Activated naive CD8-positive, alpha-beta T cell treated with anti-CD3 and anti-CD28 coated beads for 36 hours (primary cell): ENCODE data around the gene TMX1. TPM values are rescaled to one million over a fixed set of nuclear protein-coding genes. Genes with fewer than 3 reads are reported as not detected.

Source experiments
- DNase-seq: peaks from one replicate; pipeline ENCODE4 v3.0.0; 2021
- H3K27ac Mint-ChIP-seq: one replicate; pipeline ENCODE4 v1.8.0; 2022; ENCODE audit warnings: mild to moderate bottlenecking, moderate library complexity, mixed read lengths
- H3K27me3 Mint-ChIP-seq: one replicate; pipeline ENCODE4 v1.8.0; 2022; ENCODE audit warnings: mild to moderate bottlenecking, mixed read lengths
- H3K36me3 Mint-ChIP-seq: one replicate; pipeline ENCODE4 v1.8.0; 2021; ENCODE audit warnings: mild to moderate bottlenecking, mixed read lengths
- H3K4me1 Mint-ChIP-seq: one replicate; pipeline ENCODE4 v1.8.0; 2021; ENCODE audit warnings: mixed read lengths
- H3K4me3 Mint-ChIP-seq: one replicate; pipeline ENCODE4 v1.8.0; 2022; ENCODE audit warnings: mild to moderate bottlenecking, moderate library complexity, mixed read lengths
- H3K9me3 Mint-ChIP-seq: one replicate; pipeline ENCODE4 v1.8.0; 2022; ENCODE audit warnings: mixed read lengths
- total RNA-seq, 2 experiments: library from RNA; stranded (reverse); gene quantifications; one replicate each; pipeline ENCODE4 v1.2.3, GENCODE V29; 2021

TMX1 gene
- total RNA-seq, 2 experiments from 2014 or later = 62.3 to 65.4 TPM

- no peak for DNase-seq
- Mint-ChIP-seq H3K4me1 (peaks cover 24% of the 10 kb centered on the region), H3K36me3 (peaks cover 52% of the 10 kb centered on the region), H3K27ac (peak overlapping the region; percentile 71), H3K9me3 (peaks cover 12% of the 10 kb centered on the region), H3K4me3 (no peak overlapping the region), H3K27me3 (no peaks in the 10 kb centered on the region)
These were observed 21.1 kb downstream of the TMX1 start for GRCh38 chr14:51261151-51261550.

DNA sequence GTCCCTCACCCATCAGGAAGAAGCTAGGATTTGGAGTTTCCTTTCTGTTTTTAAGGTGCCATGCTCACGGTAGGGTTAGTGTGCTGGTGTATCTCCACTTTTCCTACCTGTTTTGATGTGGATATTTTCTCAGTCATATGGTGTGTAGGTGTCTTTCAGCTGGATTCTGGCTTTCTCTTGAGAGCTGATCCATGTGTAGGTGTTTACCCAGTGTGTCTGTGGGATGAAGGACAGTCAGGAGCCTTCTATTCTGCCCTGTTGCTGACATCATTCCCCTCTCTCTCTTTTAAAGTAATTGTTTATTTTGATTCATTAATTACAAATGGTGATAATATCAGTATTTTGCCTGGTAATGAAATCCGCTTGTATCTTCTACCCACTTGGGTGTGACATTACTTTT, 22.8 kb downstream of the TMX1 start:
- no peak for DNase-seq
- Mint-ChIP-seq H3K4me3 (no peak overlapping the region), H3K27me3 (no peaks in the 10 kb centered on the region), H3K27ac (no peak overlapping the region), H3K4me1 (peaks cover 24% of the 10 kb centered on the region), H3K36me3 (peaks cover 41% of the 10 kb centered on the region), H3K9me3 (peaks cover 12% of the 10 kb centered on the region)

DNA sequence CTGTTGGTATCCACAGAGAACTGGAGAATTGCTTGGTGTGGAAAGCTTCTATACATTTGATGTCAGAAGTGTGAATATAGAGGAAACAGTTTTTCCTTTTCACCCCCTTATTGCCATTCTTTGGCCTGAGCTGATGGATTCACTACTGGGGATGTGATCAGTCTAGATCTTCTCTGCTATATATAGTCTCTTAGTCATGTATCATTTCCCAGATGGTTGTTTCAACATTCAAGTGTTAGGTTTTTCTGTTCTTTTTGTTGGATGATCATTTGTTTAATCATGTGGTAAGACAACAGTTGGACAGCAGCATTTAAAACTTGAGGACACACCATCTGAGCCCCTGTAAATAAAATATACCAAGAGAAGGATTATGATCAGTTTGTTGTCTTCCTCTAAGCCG, 29.6 kb downstream of the TMX1 start:
- H3K27ac Mint-ChIP-seq = no peak overlapping the region
- H3K4me1 Mint-ChIP-seq = no peaks in the 10 kb centered on the region
- peaks cover 9% of the 10 kb centered on the region for H3K36me3 Mint-ChIP-seq
- no peak for DNase-seq
- no peaks in the 10 kb centered on the region for H3K27me3 Mint-ChIP-seq
- no peak overlapping the region for H3K4me3 Mint-ChIP-seq
- H3K9me3 Mint-ChIP-seq = no peaks in the 10 kb centered on the region

DNA sequence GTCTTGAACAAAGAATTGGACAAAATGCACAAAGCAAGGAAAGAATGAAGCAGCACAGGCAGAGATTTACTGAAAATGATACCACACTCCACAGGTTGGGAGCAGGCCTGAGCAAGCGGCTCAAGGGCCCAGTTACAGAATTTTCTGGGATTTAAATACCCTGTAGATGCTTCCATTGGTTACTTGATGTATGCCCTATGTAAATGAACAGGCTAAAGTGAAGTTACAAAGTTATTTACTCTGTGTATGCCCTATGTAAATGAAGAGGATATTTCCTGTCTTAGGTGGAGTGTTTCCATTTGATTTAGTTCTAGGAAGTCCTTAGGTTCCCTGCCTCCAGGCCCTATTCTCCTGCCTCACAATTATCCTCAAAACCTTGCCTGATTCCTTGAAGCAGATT, 36.6 kb downstream of the TMX1 start:
- Mint-ChIP-seq H3K9me3 (no peaks in the 10 kb centered on the region), H3K27me3 (no peaks in the 10 kb centered on the region), H3K4me3 (no peak overlapping the region), H3K4me1 (no peaks in the 10 kb centered on the region), H3K36me3 (no peaks in the 10 kb centered on the region), H3K27ac (no peak overlapping the region)
- no peak for DNase-seq

DNA sequence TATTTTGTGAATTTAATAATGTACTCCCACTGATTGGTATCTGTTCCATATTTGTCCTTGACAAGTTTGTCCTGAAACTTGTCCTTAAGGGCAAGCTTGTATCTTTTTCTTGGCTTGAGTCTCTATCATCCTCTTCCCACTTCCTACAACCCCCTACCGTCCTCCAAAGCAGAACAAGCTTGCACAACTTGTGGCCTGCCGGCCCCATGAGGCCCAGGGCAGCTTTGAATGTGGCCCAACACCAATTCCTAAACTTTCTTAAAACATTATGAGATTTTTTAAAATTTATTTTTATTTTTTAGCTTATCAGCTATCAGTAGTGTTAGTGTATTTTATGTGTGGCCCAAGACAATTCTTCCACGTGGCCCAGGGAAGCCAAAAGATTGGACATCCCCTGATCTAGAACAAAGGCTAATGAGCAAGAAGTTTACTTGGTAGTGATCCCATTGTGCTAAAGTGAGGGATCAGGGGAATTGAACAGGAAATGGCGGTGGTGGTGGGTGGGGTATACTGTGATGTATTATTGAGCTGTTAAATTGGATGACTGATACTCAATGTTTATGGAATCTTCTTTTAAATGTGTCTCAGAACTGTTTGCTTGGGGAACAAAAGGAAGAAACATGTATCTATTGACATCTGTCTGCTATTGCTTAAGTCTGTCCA, 37.8 kb downstream of the TMX1 start:
- Mint-ChIP-seq H3K9me3 (no peaks in the 10 kb centered on the region), H3K27me3 (no peaks in the 10 kb centered on the region), H3K36me3 (no peaks in the 10 kb centered on the region), H3K27ac (no peak overlapping the region), H3K4me3 (no peak overlapping the region), H3K4me1 (no peaks in the 10 kb centered on the region)
- no peak for DNase-seq

- DNase-seq = no peak
- Mint-ChIP-seq H3K9me3 (no peaks in the 10 kb centered on the region), H3K27ac (no peak overlapping the region), H3K27me3 (no peaks in the 10 kb centered on the region), H3K4me1 (peaks cover 2% of the 10 kb centered on the region), H3K4me3 (no peak overlapping the region), H3K36me3 (no peaks in the 10 kb centered on the region)
These were observed 42.5 kb downstream of the TMX1 start for GRCh38 chr14:51282517-51282916.

GRCh38 chr14:51283402-51284085, 43.5 kb downstream of the TMX1 start:
- no peak overlapping the region for H3K27ac Mint-ChIP-seq
- no peak overlapping the region for H3K4me3 Mint-ChIP-seq
- no peaks in the 10 kb centered on the region for H3K36me3 Mint-ChIP-seq
- H3K9me3 Mint-ChIP-seq = no peaks in the 10 kb centered on the region
- no peaks in the 10 kb centered on the region for H3K27me3 Mint-ChIP-seq
- no peak for DNase-seq
- peaks cover 2% of the 10 kb centered on the region for H3K4me1 Mint-ChIP-seq

DNA sequence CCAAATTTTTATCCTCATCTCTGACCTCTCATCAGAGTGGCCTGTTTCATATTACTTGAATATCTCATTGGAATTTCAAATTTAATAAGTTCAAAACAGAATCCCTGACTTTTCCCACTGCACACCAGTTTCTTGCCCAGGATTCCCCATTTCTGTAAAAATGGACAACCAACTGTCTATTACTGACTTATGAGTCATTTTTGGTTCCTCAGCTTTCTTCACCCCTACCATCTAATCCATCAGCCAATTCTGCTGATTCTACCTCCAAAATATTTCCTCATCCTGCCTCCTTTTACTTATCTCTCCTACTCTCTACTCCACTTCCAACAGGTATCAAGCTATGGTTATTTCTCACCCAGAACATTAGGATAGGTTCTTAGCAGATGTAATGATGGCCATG, 44.2 kb downstream of the TMX1 start:
- Mint-ChIP-seq H3K27ac (no peak overlapping the region), H3K4me1 (peaks cover 2% of the 10 kb centered on the region), H3K4me3 (no peak overlapping the region), H3K36me3 (no peaks in the 10 kb centered on the region), H3K27me3 (no peaks in the 10 kb centered on the region), H3K9me3 (no peaks in the 10 kb centered on the region)
- DNase-seq = no peak

DNA sequence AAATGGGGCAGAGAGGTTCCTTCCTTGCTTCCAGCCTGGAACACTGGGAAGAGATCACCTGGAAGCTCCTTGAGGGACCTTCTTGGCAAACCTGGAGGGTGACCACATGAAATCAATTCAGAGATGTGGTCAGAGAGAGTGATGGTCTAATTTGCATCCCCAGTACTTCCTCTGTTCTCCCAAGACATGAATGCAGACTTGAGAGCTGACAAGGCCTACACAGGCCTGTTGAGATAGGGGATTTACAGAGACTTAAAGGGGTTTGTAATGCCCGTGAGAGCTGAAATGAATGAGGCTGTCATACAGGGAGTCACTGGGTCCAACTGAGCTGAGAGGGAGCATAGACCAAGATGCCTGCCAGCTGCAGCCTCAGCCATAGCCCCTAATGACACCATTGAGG, 45.1 kb downstream of the TMX1 start:
- peaks cover 2% of the 10 kb centered on the region for H3K4me1 Mint-ChIP-seq
- no peaks in the 10 kb centered on the region for H3K27me3 Mint-ChIP-seq
- H3K27ac Mint-ChIP-seq = no peak overlapping the region
- no peak overlapping the region for H3K4me3 Mint-ChIP-seq
- no peaks in the 10 kb centered on the region for H3K36me3 Mint-ChIP-seq
- DNase-seq = no peak
- no peaks in the 10 kb centered on the region for H3K9me3 Mint-ChIP-seq

- peaks cover 2% of the 10 kb centered on the region for H3K36me3 Mint-ChIP-seq
- no peaks in the 10 kb centered on the region for H3K9me3 Mint-ChIP-seq
- H3K4me3 Mint-ChIP-seq = no peak overlapping the region
- no peak overlapping the region for H3K27ac Mint-ChIP-seq
- DNase-seq = no peak
- no peaks in the 10 kb centered on the region for H3K27me3 Mint-ChIP-seq
- peaks cover 2% of the 10 kb centered on the region for H3K4me1 Mint-ChIP-seq
These were observed 49.1 kb downstream of the TMX1 start for GRCh38 chr14:51289169-51289568.

- Mint-ChIP-seq H3K9me3 (no peaks in the 10 kb centered on the region), H3K4me1 (peaks cover 2% of the 10 kb centered on the region), H3K27me3 (peaks cover 6% of the 10 kb centered on the region), H3K27ac (no peak overlapping the region), H3K36me3 (peaks cover 2% of the 10 kb centered on the region), H3K4me3 (no peak overlapping the region)
- no peak for DNase-seq
These were observed 50.1 kb downstream of the TMX1 start for GRCh38 chr14:51290132-51290531.

GRCh38 chr14:51291016-51291415, 51.0 kb downstream of the TMX1 start:
- H3K27me3 Mint-ChIP-seq = peaks cover 6% of the 10 kb centered on the region
- DNase-seq = no peak
- H3K36me3 Mint-ChIP-seq = peaks cover 2% of the 10 kb centered on the region
- no peak overlapping the region for H3K4me3 Mint-ChIP-seq
- peaks cover 2% of the 10 kb centered on the region for H3K4me1 Mint-ChIP-seq
- H3K9me3 Mint-ChIP-seq = no peaks in the 10 kb centered on the region
- no peak overlapping the region for H3K27ac Mint-ChIP-seq

DNA sequence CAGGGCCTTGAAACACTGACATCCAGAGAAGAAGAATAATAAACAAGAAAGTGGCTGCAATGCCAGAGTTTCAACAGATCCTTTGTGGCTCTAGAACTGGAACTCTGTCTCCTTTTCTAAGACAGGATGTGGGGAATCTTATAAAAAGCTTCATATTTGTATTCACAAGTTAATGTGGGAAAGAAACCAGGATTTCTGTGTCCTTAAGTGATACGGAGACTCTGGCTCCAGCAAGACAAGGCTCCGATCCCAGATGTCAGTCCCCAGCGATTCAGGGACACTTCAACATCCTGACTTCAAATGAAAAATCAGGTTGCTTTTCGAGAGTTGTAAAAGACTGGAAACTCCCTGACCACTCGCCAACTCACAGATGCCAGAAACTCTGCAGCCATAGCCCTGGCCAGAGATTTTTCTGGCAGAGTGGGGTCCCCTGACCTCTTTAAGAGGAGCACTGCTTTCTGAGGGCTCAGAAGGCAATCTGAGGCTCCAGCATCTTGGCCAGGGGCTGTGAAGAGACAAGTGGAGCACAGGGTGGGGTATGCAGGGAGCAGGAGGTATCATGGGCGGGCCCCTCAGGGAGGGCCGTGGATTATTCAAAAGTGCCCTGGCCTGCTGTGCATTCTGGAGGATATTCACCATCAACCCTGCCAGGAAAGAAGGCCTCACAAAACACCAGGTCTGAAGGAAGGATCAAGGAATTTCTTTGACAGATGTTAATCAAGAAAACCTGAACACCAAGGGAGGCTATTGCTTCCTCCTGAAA, 53.3 kb downstream of the TMX1 start:
- Mint-ChIP-seq H3K4me3 (no peak overlapping the region), H3K9me3 (no peaks in the 10 kb centered on the region), H3K36me3 (peaks cover 2% of the 10 kb centered on the region), H3K27me3 (peaks cover 6% of the 10 kb centered on the region), H3K4me1 (peaks cover under 1% of the 10 kb centered on the region), H3K27ac (no peak overlapping the region)
- no peak for DNase-seq

DNA sequence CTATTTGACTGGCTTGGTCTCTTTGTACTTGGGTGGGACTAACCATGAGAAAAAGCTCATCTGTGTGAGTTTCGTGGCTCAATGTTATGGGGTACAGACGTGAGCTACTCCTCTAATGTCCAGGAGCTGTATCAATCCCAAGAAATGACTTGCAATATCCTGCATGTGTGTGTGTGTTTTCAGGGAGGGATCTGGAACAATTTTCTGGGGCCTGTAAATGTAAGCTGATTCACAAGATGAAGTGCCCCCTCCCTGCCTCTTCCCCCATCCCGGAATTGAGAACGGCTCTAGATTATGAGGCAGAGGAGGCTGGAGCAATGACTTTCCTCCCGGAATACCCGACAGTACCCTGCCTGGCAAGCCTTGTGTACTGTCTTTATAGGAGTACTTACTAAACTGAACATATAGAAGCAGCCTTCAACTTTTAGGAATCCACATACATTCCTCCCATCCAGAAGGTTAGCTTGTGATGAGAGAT, 53.9 kb downstream of the TMX1 start:
- Mint-ChIP-seq H3K27ac (no peak overlapping the region), H3K4me1 (peaks cover 6% of the 10 kb centered on the region), H3K4me3 (no peak overlapping the region), H3K27me3 (peaks cover 6% of the 10 kb centered on the region), H3K9me3 (no peaks in the 10 kb centered on the region), H3K36me3 (peaks cover 2% of the 10 kb centered on the region)
- no peak for DNase-seq

DNA sequence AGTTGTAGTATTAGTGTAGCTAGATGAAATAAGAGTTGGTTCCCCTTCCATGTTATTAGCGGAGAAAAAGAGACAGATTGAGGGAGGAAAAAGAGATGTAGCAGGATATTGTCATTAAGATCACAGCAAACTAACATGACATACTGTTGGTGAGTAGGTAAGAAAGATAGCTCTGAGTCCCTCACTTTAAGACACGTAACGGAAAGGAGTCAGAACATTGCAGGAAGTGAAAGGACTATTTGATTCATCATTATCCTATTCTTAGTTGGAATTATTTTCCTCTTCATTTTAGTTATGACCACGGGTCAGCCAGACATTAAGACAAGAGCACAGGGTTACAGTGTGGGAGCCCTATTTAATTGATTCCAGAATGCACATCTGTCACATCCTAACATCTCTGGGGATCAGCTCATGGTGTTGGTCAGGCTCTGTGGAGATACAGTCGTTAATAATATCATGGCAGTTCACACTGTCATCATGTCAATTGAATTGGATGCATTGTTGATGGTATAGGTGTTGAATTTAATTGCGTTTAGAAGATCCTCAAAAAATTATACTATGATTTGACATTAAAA, 55.0 kb downstream of the TMX1 start:
- peaks cover 2% of the 10 kb centered on the region for H3K36me3 Mint-ChIP-seq
- H3K9me3 Mint-ChIP-seq = no peaks in the 10 kb centered on the region
- no peak overlapping the region for H3K4me3 Mint-ChIP-seq
- no peak for DNase-seq
- H3K4me1 Mint-ChIP-seq = peaks cover 9% of the 10 kb centered on the region
- H3K27me3 Mint-ChIP-seq = peaks cover 6% of the 10 kb centered on the region
- no peak overlapping the region for H3K27ac Mint-ChIP-seq
